PC-3 (cell line): ENCODE measurements around the gene NEU3.
"Not testable (repeated sequence)": the region's sequence is repeated elsewhere in the genome, so short reads cannot be mapped to it uniquely, and the experiment has no call there.

Experiments used
- EZH2 ChIP-seq: fragments of 300-600 bp; sonication (generic); IDR thresholded peaks from one replicate; pipeline ENCODE4 v1.6.1; 2017; ENCODE audit warnings: antibody characterized with exemption, mild to moderate bottlenecking, low read length; ENCODE audit not compliant: unreplicated experiment
- TF ChIP-seq, protein P1 (sequence below): fragments of 300-600 bp; sonication (generic); conservative IDR thresholded peaks from 2 replicates; pipeline ENCODE4 v1.5.1; 2017; ENCODE audit warnings: antibody characterized with exemption, low read depth, mild to moderate bottlenecking, low read length

DNA sequence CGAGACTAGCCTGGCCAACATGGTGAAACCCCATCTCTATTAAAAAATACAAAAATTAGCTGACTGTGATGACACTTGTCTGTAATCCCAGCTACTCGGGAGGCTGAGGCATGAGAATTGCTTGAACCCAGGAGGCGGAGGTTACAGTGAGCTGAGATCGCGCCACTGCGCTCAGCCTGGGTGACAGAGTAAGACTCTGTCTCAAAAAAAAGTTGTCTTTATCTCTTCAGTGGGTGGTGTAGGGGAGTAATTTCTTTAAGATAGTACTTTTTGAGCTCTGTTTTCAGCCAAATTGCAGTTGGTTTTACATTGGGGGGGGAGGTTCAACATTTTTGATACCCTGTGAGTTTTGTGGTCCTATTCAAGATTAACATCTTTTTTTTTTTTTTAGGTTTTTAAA lies 28.6 kb upstream of the NEU3 start:
- TF ChIP-seq, protein P1, sequence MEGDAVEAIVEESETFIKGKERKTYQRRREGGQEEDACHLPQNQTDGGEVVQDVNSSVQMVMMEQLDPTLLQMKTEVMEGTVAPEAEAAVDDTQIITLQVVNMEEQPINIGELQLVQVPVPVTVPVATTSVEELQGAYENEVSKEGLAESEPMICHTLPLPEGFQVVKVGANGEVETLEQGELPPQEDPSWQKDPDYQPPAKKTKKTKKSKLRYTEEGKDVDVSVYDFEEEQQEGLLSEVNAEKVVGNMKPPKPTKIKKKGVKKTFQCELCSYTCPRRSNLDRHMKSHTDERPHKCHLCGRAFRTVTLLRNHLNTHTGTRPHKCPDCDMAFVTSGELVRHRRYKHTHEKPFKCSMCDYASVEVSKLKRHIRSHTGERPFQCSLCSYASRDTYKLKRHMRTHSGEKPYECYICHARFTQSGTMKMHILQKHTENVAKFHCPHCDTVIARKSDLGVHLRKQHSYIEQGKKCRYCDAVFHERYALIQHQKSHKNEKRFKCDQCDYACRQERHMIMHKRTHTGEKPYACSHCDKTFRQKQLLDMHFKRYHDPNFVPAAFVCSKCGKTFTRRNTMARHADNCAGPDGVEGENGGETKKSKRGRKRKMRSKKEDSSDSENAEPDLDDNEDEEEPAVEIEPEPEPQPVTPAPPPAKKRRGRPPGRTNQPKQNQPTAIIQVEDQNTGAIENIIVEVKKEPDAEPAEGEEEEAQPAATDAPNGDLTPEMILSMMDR: not testable (repeated sequence)
- TF ChIP-seq EZH2: not testable (repeated sequence)
